C4-2B (cell line): ENCODE results near the gene CETN1.

Experiments used
- H3K27ac ChIP-seq: fragments of 450-650 bp; 2 replicates; pipeline ENCODE4 v1.5.1; 2017
- CTCF ChIP-seq: fragments of 450-650 bp; conservative IDR thresholded peaks from 2 replicates; pipeline ENCODE4 v1.5.1; 2017; ENCODE audit warnings: mild to moderate bottlenecking
- ZFX ChIP-seq: fragments of 450-650 bp; IDR thresholded peaks from 2 replicates; pipeline ENCODE4 v1.6.1; 2017

The CETN1 gene

GRCh38 chr18:627231-627630 lies 47.1 kb downstream of the CETN1 start:
- H3K27ac ChIP-seq, result no peak overlapping the region
- TF ChIP-seq CTCF (no peak), ZFX (no peak)

GRCh38 chr18:629269-630150 lies 49.3 kb downstream of the CETN1 start:
- TF ChIP-seq ZFX (no peak), CTCF (no peak; the same call in 1 of the 2 replicates)

GRCh38 chr18:631560-631959 lies 51.4 kb downstream of the CETN1 start:
- TF ChIP-seq CTCF, result no peak
- H3K27ac ChIP-seq, result no peak overlapping the region

More at GRCh38 chr18:629269-630150, 49.3 kb downstream of the CETN1 start:
- H3K27ac ChIP-seq, result no peak overlapping the region
